HG02970 (cell line): ENCODE measurements around the gene ZBED5.
A peak's percentile ranks its signal among the peaks of the same experiment; 100 is the strongest.
"Not testable (repeated sequence)": the region's sequence is repeated elsewhere in the genome, so short reads cannot be mapped to it uniquely, and the experiment has no call there.

Experiments
- ATAC-seq: cut with Tn5 transposase; IDR thresholded peaks from one replicate; pipeline ENCODE4 v1.9.1; 2021; ENCODE audit warnings: mild to moderate bottlenecking, moderate library complexity, moderate number of reproducible peaks; ENCODE audit not compliant: unreplicated experiment, low FRiP score

Gene ZBED5

DNA sequence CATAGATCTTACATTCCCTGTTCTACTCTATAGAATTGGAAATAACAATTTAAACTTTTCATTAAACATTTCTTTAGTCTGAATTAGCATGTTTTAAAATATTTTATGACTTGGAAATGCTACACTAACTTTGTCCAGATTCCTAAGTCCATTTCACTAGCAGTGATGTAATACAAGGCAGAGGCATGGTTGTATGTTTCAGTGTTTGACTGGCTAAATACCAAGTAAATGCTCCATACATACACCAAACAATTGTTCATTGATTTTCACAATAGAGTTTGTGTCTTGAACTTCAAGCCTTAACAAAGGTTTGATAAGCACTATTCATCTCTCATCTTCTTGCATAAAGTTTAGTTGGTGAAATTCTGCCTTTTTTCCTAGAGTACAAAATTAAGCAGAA lies 13.5 kb downstream of the ZBED5 start:
- ATAC-seq = no peak

DNA sequence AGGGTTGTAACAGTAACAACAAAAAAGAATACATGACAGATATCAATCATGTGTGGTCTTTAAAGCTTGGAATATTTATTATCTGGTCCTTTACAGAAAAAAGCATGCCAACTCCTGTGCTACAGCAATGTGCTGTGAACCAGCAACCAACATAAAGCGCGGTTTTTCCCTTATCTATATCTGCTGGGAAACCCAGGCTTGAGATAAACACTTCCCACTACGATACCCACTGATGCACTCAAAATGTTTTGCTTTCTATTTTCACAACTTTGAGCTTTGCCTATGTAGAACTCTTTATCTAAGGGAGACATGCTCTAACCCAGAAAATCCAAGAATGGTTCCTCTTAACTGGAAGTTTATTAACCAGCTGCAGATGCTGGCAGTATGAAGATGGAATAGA lies 19.0 kb downstream of the ZBED5 start:
- no peak for ATAC-seq

DNA sequence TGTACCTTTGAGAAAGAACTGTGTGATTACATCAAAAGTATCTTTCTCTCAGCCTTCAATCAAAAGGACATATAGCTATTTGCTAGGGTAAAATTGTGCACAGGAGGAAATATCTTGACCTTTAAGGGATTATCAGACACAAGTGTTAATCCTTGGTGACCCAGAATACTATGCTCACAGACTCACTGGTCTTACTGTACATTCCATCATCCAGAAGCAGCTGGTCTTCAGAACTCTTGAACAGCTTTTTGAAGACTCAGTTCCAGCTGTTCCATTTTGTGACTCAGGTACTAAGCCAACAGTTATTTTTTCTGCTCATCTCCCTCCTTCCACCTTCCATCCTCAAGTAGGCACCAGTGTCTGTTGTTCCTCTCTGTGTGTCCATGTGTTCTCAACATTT lies 19.8 kb downstream of the ZBED5 start:
- no peak for ATAC-seq

DNA sequence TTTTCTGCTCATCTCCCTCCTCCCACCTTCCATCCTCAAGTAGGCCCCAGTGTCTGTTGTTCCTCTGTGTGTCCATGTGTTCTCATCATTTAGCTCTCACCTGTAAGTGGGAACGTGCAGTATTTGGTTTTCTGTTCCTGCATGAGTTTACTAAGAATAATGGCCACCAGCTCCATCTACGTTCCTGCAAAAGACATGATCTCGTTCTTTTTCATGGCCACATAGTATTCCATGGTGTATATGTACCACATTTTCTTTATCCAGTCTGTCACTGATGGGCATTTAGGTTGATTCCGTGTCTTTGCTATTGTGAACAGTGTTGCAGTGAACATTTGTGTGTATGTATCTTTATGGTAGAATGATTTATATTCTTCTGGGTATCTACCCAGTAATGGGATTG lies 21.0 kb downstream of the ZBED5 start:
- not testable (repeated sequence) for ATAC-seq

DNA sequence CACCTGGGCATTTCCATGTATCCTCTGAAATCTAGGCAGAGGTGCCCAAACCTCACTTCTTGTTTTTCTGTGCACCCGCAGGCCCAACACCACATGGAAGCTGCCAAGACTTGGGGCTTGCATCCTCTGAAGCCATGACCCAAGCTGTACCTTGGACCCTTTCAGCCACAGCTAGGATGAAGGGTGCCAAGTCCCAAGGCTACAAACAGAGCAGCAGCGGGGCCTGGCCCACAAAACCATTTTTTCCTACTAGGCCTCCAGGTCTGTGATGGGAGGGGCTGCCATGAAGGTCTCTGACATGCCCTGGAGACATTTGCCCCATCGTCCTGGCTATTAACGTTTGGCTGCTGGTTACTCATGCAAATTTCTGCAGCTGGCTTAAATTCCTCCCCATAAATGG lies 28.7 kb downstream of the ZBED5 start:
- ATAC-seq = no peak

DNA sequence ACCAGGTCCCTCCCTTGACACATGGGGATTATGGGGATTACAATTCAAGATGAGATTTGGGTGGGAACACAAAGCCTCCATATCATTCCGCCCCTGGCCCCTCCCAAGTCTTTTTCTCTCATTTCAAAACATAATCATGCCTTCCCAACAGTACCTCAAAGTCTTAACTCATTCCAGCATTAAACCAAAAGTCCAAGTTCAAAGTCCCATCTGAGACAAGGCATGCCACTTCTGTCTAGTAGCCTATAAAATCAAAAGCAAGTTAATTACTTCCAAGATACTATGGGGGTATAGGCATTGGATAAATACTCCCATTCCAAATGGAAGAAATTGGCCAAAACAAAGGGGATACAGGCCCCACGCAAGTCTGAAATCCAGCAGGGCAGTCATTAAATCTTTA lies 29.5 kb downstream of the ZBED5 start:
- no peak for ATAC-seq

DNA sequence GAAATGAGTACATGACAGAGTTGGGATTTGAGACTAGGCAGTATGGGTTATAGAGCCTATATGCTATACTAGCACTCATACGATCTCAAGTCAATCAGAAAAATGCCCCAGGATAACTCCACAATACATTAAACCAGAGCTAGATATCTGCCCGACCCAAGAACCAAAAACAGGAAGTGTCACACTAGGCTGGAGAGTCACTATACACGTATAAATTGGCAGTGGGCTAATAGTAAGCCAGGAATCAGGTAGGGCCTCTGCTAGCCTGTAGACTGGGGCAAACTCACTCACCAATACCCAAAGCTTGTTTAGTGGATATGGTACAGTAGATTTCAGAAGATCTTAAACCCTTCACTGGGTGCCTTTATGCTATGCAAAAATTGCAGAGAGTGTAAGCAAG lies 33.0 kb downstream of the ZBED5 start:
- no peak for ATAC-seq

DNA sequence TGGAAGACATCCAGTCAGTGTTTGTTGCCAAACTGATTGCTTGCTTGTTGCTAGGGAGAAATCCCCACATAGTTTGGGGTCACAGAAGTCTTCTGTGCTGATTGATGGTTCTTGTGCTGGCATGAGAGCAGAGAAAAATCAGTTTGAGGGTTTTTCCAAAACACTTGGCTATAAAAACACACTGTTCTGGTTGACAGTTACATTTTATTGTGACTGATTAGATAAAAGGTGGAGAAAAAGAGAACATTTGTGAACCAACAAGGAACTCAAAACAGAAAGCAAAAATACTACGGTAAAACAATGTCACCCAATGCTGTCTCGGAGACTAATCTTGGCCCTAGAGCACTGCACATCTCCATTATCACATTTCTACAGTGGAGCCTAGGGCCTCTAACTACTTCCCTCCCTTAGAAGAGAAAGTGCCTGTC lies 34.7 kb downstream of the ZBED5 start:
- no peak for ATAC-seq

DNA sequence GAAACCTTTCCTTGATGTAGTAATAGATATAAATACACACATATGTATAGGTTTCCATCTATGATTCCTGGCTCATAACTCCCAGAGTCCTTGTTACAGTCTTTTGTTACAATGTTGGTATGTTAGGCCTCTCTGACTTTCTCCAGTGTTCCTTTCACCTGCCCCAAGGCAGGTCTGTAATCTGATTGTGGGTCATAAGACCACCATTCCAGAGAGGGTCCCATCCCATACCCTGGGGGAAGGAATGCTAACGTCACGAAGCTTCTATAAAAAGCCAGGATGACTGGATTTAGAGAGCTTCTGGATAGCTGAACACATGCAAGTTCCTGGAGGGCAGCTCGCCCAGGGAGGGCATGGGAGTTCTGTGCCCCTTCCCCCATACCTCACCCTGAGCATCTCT lies 35.4 kb downstream of the ZBED5 start:
- ATAC-seq = not testable (repeated sequence)

DNA sequence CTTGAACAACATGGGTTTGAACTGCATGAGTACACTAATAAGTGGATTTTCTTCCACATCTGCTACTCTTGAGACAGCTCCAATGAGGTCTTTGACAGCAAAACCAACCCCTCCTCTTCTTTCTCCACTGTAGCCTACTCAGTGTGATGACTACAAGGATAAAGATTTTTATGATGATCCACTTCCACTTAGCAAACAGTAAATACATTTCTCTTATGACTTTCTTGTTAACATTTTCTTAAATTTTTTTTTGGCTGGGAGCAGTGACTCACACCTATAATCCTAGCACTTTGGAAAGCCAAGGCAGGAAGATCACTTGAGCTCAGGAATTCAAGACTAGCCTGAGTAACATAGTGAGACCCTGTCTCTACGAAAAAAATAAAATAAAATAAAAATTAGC lies 39.3 kb downstream of the ZBED5 start:
- no peak for ATAC-seq

DNA sequence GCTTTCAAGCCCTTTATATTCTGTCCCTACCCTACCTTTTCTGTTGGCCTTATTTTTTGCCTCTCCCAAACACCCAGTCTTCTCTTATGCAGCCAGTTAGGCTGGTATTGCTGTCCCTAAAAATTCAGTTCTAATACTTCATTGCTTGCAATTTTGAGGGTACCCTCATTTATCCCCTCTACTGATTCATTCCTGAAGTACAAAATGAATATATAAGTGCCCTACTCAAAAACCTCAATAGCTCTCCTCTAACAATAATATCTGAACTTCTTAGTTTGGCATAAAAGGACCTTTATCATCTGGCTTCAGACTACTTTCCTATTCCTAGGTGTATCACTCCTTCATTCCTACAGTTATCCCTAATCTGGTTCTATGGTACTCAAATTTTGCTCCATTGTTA lies 43.9 kb downstream of the ZBED5 start:
- ATAC-seq = no peak

DNA sequence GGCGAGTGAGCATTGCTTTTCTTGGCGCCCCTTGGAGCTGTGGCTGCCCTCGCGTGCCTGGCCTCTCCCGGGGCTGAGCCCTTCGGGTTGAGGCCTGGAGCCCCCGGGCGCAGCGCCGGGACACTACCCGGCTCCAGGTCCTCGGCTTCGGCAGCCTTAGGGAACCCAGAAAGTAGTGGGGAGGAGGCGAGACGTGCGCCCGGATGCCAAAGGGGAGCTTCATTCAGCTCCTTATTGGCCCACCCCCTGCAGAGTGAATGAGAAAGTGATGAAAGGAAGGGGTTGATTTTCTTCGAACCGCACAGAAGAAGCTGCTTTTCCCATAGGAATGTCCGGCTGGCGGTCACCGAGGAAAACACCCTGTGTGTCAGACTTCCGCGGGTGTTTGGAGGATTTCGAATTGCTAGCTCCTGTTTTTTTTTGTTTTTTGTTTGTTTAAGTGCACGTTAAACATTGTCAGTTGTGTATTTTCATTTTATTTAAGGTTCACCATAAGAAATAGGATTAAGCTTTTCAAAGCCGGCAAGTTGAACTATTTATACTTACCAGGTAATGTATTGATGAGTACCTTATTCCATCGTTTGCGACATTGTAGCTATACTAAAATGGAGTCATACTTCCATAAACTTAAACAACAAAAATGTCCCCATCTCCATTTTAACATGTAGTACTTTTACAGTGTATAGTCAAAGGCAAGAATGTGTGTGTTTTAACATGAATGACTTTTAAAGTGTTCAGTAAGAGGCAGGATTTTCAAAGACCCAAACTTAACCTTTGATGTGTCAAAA lies 48.3 kb downstream of the ZBED5 start:
- peak; percentile 13 for ATAC-seq

DNA sequence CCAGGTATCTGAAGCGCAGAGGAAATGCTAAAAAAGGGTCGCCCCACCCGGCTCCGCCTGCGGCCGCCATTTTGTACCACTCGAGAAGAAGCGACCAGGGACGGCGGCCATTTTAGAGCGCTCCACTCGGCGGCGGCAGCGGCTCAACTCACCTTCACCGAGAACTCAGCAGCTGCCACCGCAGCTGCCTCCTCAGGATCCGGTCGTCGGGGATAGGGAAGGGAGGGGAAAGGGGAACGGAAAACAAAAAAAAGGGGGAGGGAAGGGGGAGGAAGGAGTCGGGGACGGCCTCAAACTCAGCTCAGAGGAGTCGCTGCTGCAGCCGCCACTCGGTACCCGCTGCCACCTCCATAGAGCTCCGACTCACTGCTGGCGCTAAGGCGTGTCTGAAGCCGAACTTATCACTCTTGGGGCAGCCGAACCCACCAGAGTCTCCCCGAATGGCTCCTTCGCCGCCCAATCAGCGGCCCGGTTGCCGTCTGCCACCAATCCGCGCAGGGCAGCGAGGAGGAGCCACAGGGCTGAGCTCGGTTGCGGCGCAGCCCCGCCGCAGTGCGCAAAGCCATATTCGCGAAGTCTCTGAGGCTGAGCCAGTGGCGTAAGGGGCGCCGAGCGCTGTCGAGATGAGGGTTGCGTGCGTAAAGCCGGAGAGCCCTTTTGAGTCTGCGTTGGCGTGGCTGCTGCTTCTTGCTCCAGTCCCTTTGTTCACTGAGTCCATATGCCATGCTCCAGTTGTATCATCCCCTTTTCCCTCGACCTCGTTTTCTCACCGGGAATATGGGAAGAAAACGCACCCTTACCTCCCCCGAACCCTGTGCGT lies 49.1 kb downstream of the ZBED5 start, which contains the start of gene EIF4G2:
EIF4G2 (minus strand) TSS at position 374 of the 820 bp plus-strand sequence.
- peak; percentile 95 for ATAC-seq

DNA sequence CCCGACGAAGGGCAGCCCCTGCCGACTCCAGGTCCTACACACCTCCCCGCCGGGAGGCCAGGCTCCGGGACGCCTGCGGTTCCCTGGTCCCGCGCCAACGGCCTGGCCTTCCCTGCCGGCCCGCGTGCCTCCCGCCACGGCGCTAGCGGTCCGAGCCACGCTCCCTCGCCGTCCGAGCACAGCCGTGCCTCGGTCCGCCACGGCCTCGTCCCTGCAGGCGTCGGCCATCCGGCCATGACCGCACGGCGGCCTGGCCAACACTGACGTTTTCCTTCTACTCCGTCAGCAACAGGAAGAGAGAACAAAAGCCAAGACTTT lies 49.7 kb downstream of the ZBED5 start:
- ATAC-seq = no peak

DNA sequence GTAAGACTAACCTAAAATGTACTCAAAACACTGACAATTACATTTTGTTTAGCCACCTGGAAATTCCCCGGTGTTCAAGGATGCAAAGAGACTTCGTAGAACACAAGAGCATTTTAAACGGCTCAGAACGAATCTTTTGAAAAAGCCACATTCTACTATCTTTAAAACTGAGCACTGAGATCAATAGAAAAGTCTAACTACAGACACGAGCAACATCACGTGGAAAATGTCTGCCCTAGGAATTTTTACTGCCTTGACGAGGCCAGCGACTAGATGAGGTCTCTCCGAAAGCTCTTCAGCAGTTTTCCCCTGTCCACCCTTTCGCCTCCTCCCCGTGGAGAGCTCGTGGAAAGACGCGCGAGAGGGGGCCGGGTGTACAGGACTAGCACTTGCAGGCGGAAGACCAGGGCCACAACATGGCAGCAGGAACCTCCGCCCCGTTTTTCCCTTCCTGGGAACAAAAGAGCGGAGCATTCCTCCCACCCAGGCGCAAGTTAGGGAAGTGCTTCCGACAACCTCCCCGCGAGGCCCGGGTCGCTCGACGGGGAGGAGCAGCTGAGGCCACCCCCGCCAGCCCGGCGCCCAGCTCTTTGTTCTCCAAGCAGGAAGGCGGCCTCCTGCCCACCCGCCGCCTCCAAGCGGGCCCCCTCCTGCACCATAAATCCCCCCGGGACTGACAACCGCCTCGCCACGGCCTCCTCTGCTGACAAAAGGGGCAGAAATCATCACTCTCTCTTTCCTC lies 50.2 kb downstream of the ZBED5 start:
- no peak for ATAC-seq

DNA sequence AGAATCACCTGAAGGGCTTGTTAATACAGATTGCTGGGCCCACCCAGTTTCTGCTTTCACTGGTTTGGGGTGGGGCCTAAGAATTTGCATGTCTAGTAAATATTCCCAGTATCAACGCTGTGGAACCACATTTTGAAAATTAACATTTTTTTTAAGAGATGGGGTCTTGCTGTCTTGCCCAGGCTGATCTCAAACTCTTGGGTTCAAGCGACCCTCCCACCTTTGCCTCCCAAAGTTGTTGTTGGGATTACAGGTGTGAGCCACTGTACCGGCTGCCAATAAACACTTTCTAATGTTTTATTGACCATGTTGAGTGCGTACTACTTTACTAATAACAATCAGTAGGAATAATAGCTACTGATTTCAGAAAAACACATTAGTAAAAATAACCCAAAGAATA lies 51.6 kb downstream of the ZBED5 start:
- no peak for ATAC-seq

DNA sequence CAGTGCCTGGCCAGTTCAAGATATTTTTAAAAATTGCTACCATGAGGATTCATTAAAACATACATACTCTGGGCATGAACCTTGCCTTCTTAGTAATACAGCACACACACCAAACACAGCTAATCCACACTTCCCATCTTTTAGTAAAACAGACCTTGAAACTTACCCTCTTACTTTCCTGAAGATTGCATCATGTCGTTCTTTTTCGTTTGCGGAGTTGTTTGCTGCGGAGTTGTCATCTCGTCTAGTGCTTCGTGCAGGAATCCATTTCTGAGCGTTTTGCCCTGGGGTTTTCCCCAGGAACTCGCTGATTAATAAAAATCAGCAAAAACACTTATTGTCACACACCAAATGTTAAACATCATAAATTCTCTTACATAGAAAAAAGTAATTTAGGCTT lies 52.1 kb downstream of the ZBED5 start:
- ATAC-seq = no peak

DNA sequence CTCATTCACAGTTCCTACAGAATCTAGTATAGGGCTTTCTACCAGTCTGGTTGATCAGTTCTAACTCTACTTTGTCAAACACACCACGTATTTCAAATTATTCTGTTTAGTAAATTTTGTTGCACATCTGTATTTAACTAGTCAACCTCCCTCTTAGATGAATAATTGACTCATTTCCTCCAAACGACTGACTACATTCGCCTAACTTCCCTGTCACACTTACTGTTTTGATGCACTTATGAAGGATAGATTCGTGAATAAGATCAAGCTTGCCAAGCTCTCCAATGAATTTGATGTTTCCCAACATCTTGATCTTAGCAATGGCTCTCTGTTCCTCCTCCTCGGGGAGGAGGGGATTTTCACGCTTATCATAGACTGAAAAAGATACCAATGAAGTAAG lies 54.2 kb downstream of the ZBED5 start:
- ATAC-seq = no peak
